GM18861 (cell line): ENCODE results near the gene PRELID3B.
"Not testable (repeated sequence)": the region's sequence is repeated elsewhere in the genome, so short reads cannot be mapped to it uniquely, and the experiment has no call there.

Experiments
- ATAC-seq: cut with Tn5 transposase; IDR thresholded peaks from one replicate; pipeline ENCODE4 v1.9.1; 2021; ENCODE audit not compliant: unreplicated experiment

The PRELID3B gene

GRCh38 chr20:59050437-59050836, 7.9 kb upstream of the PRELID3B start:
- ATAC-seq = no peak

DNA sequence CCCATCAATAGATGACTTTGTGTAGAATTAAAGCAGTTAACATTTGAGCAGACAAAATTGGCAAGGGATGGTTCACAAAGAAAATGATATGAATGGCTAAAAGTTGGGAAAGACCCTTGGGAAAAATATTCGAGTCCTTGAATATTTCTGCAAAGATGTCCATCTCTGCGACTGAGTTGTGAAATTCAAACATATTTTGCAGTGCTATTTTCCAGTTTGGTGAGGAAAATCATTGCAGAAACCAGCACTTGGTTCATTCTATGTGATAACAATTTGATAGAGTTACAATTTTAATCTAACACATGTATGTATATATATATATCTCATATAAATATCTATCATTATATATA, 6.1 kb upstream of the PRELID3B start:
- ATAC-seq = no peak

GRCh38 chr20:59047938-59048680, 5.5 kb upstream of the PRELID3B start:
- ATAC-seq = no peak

DNA sequence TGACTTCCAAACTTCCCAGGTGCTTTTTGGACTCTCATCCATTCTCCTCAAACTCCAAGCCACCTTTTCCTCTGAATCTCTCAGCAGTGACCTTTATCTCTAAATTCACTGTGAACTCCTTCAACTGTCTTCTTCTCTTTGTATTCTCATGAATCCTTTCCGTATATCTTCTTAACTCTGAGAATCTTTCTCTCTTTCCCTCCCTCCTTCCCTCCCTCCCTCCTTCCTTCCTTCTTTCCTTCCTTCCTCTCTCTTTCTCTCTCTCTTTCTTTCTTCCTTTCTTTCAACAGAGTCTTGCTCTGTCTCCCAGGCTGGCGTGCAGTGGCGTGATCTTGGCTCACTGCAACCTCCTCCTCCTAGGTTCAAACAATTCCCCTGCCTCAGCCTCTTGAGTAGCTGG, 4.3 kb upstream of the PRELID3B start:
- ATAC-seq = no peak

GRCh38 chr20:59044796-59045195, 2.2 kb upstream of the PRELID3B start:
- no peak for ATAC-seq

DNA sequence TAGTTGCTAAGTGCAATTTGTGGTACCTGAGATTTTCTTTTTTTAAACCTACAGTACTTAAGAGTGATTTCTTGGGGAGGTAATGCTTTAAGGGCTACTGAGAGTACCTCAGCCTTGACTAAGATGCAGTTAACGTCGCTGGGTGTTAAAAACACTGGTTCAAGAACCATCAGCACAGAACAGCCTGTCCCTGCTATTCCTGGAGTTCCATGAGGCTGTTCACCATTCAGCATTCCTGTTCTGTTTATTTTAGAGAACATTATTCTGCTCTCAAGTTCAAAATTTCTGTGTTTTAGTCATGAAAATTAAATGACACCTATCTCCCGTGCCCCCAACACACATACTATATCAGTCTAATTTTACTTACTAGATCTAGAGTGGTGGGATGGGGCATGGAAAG, 1.7 kb upstream of the PRELID3B start:
- no peak for ATAC-seq

DNA sequence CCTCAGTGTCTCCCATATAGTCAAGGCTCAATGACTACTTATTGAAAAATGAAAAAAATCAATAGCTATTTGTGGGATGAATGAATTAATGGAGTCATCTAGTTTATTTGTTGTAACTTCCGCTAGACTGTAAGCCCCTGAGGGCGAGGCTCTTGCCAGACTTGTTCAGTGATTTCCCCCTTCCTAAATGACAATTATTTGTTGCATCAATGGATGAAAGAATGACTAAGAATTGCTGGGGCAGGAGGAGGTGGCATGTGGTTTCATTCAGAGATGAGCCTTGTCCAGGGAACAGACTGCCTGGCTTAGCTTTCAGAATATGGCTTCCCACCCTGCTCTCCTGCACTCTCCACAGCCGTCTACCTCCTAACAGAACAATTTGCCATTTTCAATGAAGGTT, 1.1 kb upstream of the PRELID3B start:
- no peak for ATAC-seq

DNA sequence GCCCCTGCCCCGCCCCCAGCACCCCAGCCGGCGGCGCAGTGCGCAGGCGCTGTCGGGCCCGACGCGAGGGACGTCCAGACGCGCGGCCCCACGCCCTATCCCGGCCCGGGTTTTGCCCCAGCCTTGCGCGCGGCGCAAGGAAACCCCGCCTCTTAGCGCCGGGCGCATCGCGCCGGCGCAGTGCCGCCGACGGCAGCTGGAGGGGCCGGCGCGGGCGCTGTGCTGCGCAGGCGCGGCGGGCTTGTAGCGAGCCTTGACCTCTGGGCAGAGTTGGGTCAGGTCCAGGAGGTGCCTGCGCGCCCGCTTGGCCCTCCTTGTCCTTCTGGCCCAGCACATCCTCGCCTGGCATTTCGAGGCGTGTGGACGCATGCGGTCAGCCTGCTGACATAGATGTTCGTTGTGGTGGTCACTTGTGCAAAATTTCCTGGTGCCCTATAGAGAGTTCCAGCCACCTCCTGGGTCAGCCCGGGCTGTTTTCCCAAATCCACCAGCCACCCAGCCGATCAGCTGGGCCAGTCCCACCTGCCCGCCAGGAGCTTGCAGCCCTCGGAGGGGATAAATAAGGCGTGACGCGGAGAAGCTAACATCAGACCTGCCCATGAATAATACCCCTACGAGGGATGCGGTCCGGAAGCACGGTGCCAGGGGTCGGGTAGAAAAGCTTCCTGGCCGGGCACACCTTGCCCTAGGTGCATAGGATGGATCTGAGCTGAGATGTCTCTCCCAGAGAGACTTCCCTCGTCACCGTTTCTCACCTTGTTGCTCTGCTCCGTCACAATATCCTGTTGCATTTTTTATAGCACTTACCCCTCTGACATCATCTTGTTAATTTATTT, 428 bp upstream of the PRELID3B start:
- peak; percentile 86 for ATAC-seq

GRCh38 chr20:59041487-59041886, 1.1 kb downstream of the PRELID3B start:
- not testable (repeated sequence) for ATAC-seq

GRCh38 chr20:59040667-59041066, 1.9 kb downstream of the PRELID3B start:
- ATAC-seq = no peak

- ATAC-seq = no peak
These were observed 3.4 kb downstream of the PRELID3B start for GRCh38 chr20:59039233-59039632.

DNA sequence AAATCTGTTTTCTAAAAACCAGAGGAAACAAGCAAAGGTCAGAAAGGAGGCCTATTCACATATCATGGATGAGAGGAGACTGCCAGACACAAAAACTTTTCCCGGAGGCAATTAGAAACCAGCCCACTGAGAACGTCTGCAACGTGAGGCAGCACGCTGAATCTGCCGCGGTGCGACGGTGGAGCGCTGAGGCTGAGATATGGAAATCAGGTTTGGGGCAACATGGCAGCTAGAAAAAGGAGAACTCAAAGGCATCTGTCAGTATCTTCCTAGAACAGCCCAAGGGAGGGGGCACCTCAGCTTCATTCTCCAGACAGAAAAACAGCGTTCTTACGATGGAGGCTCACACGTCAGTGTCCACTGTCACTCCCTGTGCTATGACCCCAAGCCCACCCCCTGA, 5.2 kb downstream of the PRELID3B start:
- no peak for ATAC-seq

- no peak for ATAC-seq
These were observed 7.2 kb downstream of the PRELID3B start for GRCh38 chr20:59035381-59035780.

DNA sequence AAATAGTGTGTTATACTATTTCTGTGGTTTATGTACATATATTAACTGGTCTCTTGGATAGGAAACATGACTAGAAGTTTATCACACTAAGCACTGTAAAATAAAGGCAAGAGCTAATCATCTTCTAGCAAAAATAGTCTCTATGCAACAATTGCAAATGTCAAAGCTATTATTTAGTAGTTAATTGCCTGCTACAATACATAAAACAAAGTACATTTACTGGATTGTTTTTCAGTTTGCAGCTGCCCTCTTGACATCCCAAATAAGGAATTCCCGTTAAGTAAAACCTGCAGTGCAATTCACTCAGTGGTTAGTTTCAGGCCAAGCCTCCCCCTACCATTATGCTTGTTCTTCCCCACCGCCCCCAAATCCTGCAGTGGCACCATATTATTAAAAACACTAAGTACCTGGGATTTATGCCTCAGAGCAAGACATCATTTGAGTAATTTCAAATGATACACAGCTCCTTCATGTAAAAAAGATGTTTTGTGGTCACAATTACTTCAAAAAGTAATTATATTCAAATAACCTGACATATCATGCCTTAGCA, 8.9 kb downstream of the PRELID3B start:
- no peak for ATAC-seq

DNA sequence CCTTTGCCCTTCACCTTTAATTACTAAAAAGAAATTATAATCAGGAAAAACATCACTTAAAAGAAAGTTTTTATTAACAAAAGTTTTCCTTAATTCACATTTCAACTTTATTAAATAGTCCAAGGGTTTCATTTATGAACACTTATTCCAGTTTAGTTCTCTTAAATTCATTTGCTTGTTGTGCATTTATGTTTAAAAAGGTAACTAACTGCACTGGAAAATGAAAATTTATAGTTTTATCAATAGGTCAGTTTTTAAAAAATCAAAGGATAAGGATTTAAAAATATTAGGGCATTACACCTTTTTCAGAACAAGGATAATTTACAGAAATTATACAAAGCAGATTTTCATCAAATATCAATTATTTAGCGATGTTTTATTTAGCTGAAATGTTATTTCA, 9.5 kb downstream of the PRELID3B start:
- ATAC-seq = no peak

DNA sequence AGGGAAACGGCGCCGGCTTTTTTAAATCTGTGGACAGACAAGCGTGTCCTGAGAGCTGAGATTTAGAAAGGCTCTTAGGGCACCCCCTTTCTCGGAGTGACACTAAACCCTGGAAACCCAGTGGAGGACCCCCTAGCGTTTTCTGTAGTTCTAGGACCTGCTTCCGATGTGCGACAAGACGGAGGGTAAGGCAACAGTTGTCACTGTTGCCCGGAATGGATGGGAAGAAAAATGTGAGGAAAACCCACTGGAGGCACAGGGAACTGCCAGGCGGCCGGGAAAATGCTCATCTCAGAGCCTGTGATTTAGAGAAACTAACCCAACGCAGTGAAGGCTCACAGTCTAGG, 9.9 kb downstream of the PRELID3B start:
- no peak for ATAC-seq

DNA sequence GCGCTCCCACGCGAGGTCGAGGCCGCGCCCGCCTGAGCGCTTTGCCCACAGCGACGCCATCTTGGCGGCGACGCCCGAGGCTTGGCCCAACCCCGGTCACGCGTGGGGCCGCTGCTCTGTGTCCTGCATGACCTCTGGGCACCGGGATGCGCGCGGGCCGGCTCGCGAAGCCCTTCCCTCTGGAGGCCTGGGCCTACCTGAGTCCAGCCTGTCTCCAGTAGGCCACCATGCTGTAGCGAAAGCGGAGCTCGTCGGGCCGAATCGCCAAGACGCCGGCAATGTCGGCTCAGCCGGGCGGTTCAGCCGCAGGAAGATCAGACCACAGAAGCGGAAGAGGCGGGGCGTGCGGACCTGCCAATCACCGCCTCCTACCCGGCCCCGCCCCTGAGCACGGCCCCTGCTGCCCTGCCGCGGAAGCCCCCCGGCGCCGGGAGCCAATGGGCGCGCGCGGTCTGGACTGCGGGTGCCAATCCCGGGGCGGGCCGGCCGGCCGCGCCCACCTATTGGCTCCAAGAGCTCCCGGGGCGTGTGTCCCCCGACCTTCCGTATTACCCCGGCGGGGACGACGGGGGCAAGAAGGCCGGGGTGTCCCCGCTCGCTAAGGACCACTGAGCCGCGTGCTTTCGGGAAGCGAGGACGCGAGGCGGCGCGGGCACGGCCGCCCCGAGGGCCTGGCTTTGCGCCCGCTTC, 10.4 kb downstream of the PRELID3B start, which contains the start of gene ATP5F1E:
TSS of gene ATP5F1E (minus strand) at position 313 of the 690 bp plus-strand sequence. CDS start at position 229, 84 bp downstream.
- ATAC-seq = peak; percentile 85

- no peak for ATAC-seq
These were observed 11.0 kb downstream of the PRELID3B start for GRCh38 chr20:59031564-59032022.

DNA sequence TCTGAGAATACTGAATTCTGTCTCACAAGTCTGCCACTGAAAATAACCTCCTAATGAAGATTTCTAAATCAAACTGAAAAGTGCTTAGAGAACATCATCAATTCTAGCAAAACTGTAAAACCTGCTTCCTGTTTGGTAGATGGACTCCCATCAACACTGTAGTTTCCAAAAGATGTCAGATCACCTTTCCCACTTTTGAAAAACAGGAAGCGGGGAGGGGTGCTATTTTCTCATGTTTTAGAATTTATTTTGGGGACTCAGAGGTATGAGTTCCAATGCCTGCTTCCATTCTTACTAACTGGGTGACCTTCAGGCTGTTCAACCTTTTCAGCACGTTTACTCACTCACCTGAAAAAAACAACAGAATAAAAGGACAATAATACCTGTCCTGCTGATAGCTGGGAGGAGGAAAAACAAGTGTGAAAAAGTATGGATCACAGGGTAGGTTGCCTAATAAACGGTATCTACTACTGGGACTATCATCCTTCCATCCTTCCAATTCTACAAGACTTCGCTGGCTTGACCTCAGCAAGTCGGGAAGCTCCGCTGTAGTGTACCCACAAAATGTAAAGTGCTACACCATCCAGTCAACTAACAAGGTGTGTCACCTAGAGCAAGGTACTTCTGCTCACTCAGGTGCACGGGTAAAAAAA, 11.5 kb downstream of the PRELID3B start:
- no peak for ATAC-seq

DNA sequence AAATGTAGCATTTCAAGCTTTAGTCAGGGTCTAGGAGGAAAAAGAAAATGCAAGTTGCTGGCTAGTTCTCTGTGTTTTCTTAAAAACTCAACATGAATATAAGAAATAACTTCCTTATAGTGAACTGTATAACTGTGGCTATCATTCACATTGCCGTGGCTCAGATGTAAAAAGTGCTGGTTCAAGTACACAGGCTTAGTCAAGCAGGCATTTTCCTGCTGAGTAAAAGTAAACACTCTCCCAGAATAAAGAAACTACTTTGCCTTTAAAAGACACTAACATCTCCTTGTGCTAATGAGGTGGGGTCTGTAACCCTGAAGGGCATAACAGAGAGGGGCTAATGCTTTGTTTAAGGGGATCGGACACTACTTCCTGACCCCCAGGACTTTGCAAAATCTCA, 13.8 kb downstream of the PRELID3B start:
- no peak for ATAC-seq

DNA sequence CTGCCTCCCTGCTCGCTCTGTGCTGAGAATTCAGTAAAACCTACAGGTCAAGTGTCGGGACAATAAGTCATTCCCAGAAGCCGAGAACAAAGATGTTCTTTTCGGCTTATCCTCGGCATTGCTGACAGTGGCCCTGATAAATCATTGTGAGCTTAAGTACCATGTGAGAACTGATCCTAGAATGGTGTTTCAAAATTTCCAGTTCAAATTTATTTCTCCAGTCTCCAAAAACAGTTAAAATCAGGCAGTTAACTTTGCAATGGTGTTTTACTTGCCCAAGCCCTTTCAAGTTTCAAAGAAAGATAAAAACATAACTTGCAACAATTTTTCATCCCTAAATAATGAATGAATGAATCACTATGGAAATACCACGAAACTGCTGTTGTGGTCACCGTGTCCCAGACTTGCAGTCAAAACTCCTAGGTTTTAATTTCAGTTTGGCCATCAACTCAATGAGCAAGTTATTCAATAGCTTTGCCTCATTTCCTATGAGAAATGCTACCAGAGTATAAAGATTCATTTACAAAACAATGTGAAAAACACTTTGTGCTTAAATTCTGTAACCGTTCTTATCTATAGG, 14.8 kb downstream of the PRELID3B start:
- ATAC-seq = no peak
